Body of pancreas (tissue), 4 donors: Measurements from ENCODE around the gene SHC1. TPM values are rescaled to one million over a fixed set of nuclear protein-coding genes. Genes with fewer than 3 reads are reported as not detected.
A peak's percentile ranks its signal among the peaks of the same experiment; 100 is the strongest.

Experiments used
- ATAC-seq: fragments of 150-250 bp; one replicate; pipeline ENCODE4 v1.9.1; 2016
- DNase-seq, 4 donors: peaks; one replicate each; pipeline ENCODE4 v3.0.0-alpha.2; 2019
- H3K27ac ChIP-seq, 4 donors: fragments of 200-600 bp; sonication (generic); 1 replicate in 3 of 4; 2 replicates in 1 of 4; pipeline versions ENCODE4 v1.5.1 to v1.6.1; 2016 to 2019; ENCODE audit warnings: mild to moderate bottlenecking in 1 of 4, mixed read lengths in 1 of 4, moderate library complexity in 1 of 4
- H3K27me3 ChIP-seq, 2 donors: fragments of 200-600 bp; sonication (generic); one replicate each; pipeline ENCODE4 v1.6.0; 2016; ENCODE audit warnings: mild to moderate bottlenecking in 1 of 2
- H3K36me3 ChIP-seq, 2 donors: fragments of 200-600 bp; sonication (generic); replicated peaks in 1 of 2; 2 replicates each; pipeline ENCODE4 v1.5.1; 2016; ENCODE audit warnings: low read depth in 2 of 2; ENCODE audit not compliant: insufficient read depth in 1 of 2
- H3K4me1 ChIP-seq: fragments of 200-600 bp; sonication (generic); one replicate; pipeline ENCODE4 v1.6.0; 2016
- H3K4me3 ChIP-seq, 2 donors: fragments of 200-600 bp; sonication (generic); 1 replicate in 1 of 2; 2 replicates in 1 of 2; pipeline ENCODE4 v1.5.1; 2016 to 2019
- H3K9me3 ChIP-seq, 3 donors: fragments of 200-600 bp; sonication (generic); 1 replicate in 2 of 3; 2 replicates in 1 of 3; pipeline ENCODE4 v1.5.1; 2016
- POLR2A ChIP-seq, 3 donors: fragments of 450-650 bp; IDR thresholded peaks; one replicate each; pipeline ENCODE4 v1.6.1; 2016; ENCODE audit warnings: antibody characterized with exemption in 3 of 3, mild to moderate bottlenecking in 2 of 3
- WGBS, 2 donors: methylation state at CpG; one replicate each; pipeline ENCODE4 v1.1.5; 2017; 5-methylcytosine and 5-hydroxymethylcytosine counted together
- intact Hi-C: fragments of 100-400 bp; cut with DNase I; formaldehyde crosslinking; loops from one replicate; pipeline ENCODE4 v1.15.1; 2023
- total RNA-seq, 2 donors: library from RNA; depleted of rRNA; stranded (reverse); fragments of >200 nt; gene quantifications; one replicate each; pipeline ENCODE4 v1.1.0, GENCODE V29; 2016
- TF ChIP-seq, protein P1 (sequence below), 7 experiments: fragments of 450-650 bp in 4 of 7; fragments of 200-600 bp in 3 of 7; sonication (generic) in 3 of 7; IDR thresholded peaks; one replicate each; pipeline ENCODE4 v1.5.1; 2016 to 2019; ENCODE audit warnings: antibody characterized with exemption in 7 of 7

The SHC1 gene
- total RNA-seq, 2 donors from 2014 or later = 38.1 to 45.5 TPM

DNA sequence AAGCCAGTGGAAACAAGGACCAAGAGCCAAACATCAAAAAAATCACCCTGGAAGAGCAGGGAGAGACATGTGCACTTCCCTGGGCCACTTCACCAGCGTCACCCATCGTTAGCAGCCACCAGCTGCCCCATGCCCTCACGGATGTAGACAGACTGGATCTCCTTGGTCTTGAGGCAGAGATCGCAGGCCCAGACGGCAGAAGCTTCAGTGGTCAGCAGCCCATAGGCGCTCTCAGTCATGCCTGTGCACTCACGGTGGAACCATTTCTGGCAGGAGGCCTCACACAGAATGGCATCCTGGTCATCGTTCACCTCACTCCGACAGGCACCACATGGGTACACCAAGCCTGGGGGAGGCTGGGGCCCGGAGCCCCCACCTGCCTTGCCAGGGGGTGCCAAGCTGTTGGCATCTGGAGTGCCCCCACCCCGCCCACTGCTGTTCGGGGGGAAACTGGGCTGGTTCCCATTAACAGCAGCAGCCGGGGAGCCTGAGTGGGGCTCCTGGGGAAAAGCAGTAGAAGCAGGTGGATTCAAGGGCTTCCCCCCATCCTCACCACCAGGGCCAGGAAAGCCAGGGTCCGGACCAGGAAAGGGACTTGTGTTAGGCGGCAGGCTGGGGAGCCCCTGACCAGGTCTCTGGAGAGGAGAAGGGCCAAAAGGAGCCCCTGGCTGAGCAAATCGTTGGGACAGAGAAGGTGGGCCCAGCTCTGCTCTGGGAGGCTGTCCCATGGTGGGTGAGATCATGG is 11.7 kb downstream of the SHC1 start:
- TF ChIP-seq POLR2A (IDR thresholded peaks at IDR 0.05) = no peak
- TF ChIP-seq, protein P1, sequence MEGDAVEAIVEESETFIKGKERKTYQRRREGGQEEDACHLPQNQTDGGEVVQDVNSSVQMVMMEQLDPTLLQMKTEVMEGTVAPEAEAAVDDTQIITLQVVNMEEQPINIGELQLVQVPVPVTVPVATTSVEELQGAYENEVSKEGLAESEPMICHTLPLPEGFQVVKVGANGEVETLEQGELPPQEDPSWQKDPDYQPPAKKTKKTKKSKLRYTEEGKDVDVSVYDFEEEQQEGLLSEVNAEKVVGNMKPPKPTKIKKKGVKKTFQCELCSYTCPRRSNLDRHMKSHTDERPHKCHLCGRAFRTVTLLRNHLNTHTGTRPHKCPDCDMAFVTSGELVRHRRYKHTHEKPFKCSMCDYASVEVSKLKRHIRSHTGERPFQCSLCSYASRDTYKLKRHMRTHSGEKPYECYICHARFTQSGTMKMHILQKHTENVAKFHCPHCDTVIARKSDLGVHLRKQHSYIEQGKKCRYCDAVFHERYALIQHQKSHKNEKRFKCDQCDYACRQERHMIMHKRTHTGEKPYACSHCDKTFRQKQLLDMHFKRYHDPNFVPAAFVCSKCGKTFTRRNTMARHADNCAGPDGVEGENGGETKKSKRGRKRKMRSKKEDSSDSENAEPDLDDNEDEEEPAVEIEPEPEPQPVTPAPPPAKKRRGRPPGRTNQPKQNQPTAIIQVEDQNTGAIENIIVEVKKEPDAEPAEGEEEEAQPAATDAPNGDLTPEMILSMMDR (IDR thresholded peaks at IDR 0.05) = no peak
- ATAC-seq = no peak
- H3K27me3 ChIP-seq = no peaks in the 10 kb centered on the region
- WGBS, 2 donors = 87 to 91% methylated on average over 12 of the region's 16 CpGs
- no peak overlapping the region for H3K27ac ChIP-seq
- DNase-seq = no peak
- no peak overlapping the region for H3K4me3 ChIP-seq
- no peaks in the 10 kb centered on the region for H3K9me3 ChIP-seq
- H3K4me1 ChIP-seq = peaks cover 56% of the 10 kb centered on the region
- intact Hi-C loops = no loop called here
- H3K36me3 ChIP-seq = peaks cover 0 to 9% of the 10 kb centered on the region in 2 donors

DNA sequence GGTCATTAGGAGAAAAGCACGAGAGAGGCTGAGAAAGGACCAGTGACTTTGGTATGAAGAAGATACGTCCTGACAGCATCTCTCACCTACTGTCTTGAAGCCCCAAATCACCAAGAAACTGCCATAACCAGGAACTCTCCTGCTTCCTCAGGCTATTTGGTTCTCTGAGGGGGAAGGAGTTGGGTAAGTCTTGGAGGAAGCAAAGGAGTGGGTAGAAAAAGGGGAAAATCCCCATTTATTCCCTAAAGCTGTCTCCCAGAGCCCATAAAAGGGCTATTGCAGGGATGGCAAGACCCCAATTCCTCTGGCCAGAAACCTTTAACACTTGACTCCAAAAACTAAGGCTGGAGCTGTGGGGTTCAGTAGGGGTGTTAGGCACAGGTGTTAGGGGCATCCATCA is 12.5 kb downstream of the SHC1 start:
- WGBS, 2 donors = 78 to 79% methylated on average over 2 of the region's 2 CpGs
- Histone ChIP-seq H3K27ac (no peak overlapping the region), H3K36me3 (peaks cover 0 to 4% of the 10 kb centered on the region in 2 donors), H3K4me1 (peaks cover 61% of the 10 kb centered on the region), H3K4me3 (no peak overlapping the region), H3K9me3 (no peaks in the 10 kb centered on the region), H3K27me3 (no peaks in the 10 kb centered on the region)
- TF ChIP-seq POLR2A (IDR thresholded peaks at IDR 0.05) = no peak
- TF ChIP-seq, protein P1 (IDR thresholded peaks at IDR 0.05) = no peak
- DNase-seq = no peak
- no peak for ATAC-seq
- intact Hi-C loops = no loop called here

DNA sequence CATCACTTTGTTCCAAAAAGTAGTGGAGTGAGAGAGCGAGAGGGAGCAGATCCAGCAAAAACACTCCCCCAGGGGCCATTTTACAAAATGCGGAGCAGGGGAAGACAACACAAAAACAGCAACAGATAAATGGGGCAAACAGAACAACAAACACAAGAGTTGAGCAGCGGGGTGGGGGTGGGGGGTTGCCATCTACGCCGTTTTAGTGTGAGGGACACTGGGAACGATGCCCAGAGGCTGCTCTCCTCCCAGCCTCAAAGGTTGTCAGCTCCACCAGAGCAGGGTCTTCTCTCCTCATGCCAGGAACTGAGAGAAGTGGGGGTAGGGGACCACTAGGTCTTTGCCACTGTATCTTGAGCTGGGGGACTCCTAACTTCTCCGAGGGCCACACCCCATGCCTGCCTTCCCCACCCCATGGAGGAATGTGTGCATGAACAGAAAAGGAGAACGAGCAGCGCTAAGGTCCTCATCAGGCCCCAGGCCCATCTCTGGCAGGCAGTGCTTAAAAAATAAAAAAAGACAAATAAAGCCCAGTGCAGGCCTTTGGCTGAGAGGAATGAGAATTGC is 13.4 kb downstream of the SHC1 start:
- TF ChIP-seq, protein P1 (IDR thresholded peaks at IDR 0.05) = no peak
- no peak for TF ChIP-seq POLR2A (IDR thresholded peaks at IDR 0.05)

DNA sequence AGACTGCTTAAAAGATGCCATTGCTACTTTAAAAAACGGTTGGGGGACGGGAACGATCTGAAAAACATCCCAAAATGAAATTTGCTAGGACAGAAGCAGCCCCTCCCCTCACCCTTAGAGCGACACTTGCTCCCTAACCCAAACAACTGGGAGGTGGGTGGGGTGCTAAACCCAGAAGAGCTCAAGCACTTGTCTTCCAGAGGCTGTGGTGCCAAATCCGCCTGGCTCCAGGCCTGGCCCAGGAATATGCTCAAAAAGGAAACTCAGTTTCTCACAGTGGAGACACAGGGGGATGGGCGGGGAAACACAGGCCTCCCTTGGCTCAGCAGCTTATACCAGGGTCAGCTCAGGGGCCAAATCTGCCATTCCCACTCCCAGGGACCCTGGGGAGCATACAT is 14.0 kb downstream of the SHC1 start:
- Histone ChIP-seq H3K4me3 (no peak overlapping the region), H3K27me3 (no peaks in the 10 kb centered on the region), H3K4me1 (peaks cover 55% of the 10 kb centered on the region), H3K27ac (peak overlapping the region; percentile 12 to 83 (median 50)), H3K36me3 (peaks cover 0 to 4% of the 10 kb centered on the region in 2 donors), H3K9me3 (no peaks in the 10 kb centered on the region)
- no peak for ATAC-seq
- 15 to 21% methylated on average over 5 to 6 of the region's 6 CpGs for WGBS, 2 donors
- peak in 1 of 4 donors; percentile 31 for DNase-seq
- TF ChIP-seq, protein P1 (IDR thresholded peaks at IDR 0.05) = no peak
- no peak for TF ChIP-seq POLR2A (IDR thresholded peaks at IDR 0.05)
- intact Hi-C loops = no loop called here

More for the DNA sequence above, 13.4 kb downstream of the SHC1 start:
- DNase-seq = no peak
- Histone ChIP-seq H3K9me3 (no peaks in the 10 kb centered on the region), H3K4me3 (no peak overlapping the region), H3K4me1 (peaks cover 57% of the 10 kb centered on the region), H3K36me3 (peaks cover 0 to 4% of the 10 kb centered on the region in 2 donors), H3K27me3 (no peaks in the 10 kb centered on the region), H3K27ac (peak overlapping the region in 1 of 4 donors; percentile 12)
- 51 to 59% methylated on average over 9 of the region's 9 CpGs for WGBS, 2 donors
- intact Hi-C loops = no loop called here
- no peak for ATAC-seq
